Measurements from ENCODE around the gene FCMR.

- TF ChIP-seq CTCF (conservative IDR thresholded peaks at IDR 0.05 in 1 of 2, IDR thresholded peaks at IDR 0.05 in 1 of 2; ENCODE audit: extremely low read depth in 1 of 2, insufficient read depth in 1 of 2, low read depth in 1 of 2, low read length in 2 of 2) = no peak
- TF ChIP-seq EZH2 (IDR thresholded peaks at IDR 0.05; ENCODE audit: borderline replicate concordance, low read length) = no peak
These were observed 61.6 kb downstream of the FCMR start for GRCh38 chr1:206860165-206860564.

All from mammary epithelial cell (primary cell).